ENCODE measurements around the gene HSD11B2.
A peak's percentile ranks its signal among the peaks of the same experiment; 100 is the strongest.

The HSD11B2 gene

GRCh38 chr16:67456391-67457081 lies 25.6 kb downstream of the HSD11B2 start:
- DNase-seq, result no peak

- no peak for DNase-seq
Observed at GRCh38 chr16:67457611-67458010, 26.7 kb downstream of the HSD11B2 start.

GRCh38 chr16:67458121-67458641 lies 27.3 kb downstream of the HSD11B2 start:
- DNase-seq, result no peak

- no peak for DNase-seq
Observed at GRCh38 chr16:67459066-67459860, 28.3 kb downstream of the HSD11B2 start.

- DNase-seq, result no peak
Observed at GRCh38 chr16:67459861-67460150, 28.9 kb downstream of the HSD11B2 start.

GRCh38 chr16:67460168-67460567 lies 29.2 kb downstream of the HSD11B2 start:
- DNase-seq, result no peak

GRCh38 chr16:67460961-67461360 lies 30.0 kb downstream of the HSD11B2 start:
- DNase-seq, result no peak

GRCh38 chr16:67461600-67462278 lies 30.8 kb downstream of the HSD11B2 start:
- DNase-seq, result no peak

GRCh38 chr16:67462279-67462655 lies 31.3 kb downstream of the HSD11B2 start:
- DNase-seq, result no peak

- no peak for DNase-seq
Observed at GRCh38 chr16:67463059-67463458, 32.1 kb downstream of the HSD11B2 start.

GRCh38 chr16:67463691-67464090 lies 32.8 kb downstream of the HSD11B2 start:
- DNase-seq, result no peak

GRCh38 chr16:67464565-67464964 lies 33.6 kb downstream of the HSD11B2 start:
- DNase-seq, result no peak

GRCh38 chr16:67466581-67466980 lies 35.7 kb downstream of the HSD11B2 start:
- no peak for DNase-seq

GRCh38 chr16:67468731-67469130 lies 37.8 kb downstream of the HSD11B2 start:
- no peak for DNase-seq

GRCh38 chr16:67470359-67470758 lies 39.4 kb downstream of the HSD11B2 start:
- no peak for DNase-seq

GRCh38 chr16:67471758-67472384 lies 41.0 kb downstream of the HSD11B2 start:
- no peak for DNase-seq

- no peak for DNase-seq
Observed at GRCh38 chr16:67474551-67475455, 43.9 kb downstream of the HSD11B2 start.

- DNase-seq, result no peak
Observed at GRCh38 chr16:67477960-67478554, 47.1 kb downstream of the HSD11B2 start.

- peak; percentile 96 for DNase-seq
Observed at GRCh38 chr16:67480833-67481560, 50.1 kb downstream of the HSD11B2 start, which contains the start of gene ATP6V0D1. TSS of gene ATP6V0D1 (minus strand) at chr16:67481157. CDS start at chr16:67481086, 71 bp downstream.

- DNase-seq, result peak; percentile 37
Observed at GRCh38 chr16:67481561-67482232, 50.8 kb downstream of the HSD11B2 start.
